Prostate gland (tissue), 1 donor: ENCODE measurements around the gene DGKG.

Experiments
- POLR2A ChIP-seq: fragments of 450-650 bp; IDR thresholded peaks from one replicate; pipeline ENCODE4 v1.6.1; 2016; ENCODE audit warnings: antibody characterized with exemption, mild to moderate bottlenecking
- POLR2AphosphoS5 ChIP-seq: sonication (generic); formaldehyde crosslinking; IDR thresholded peaks from one replicate; pipeline ENCODE4 v1.6.1; 2017; ENCODE audit warnings: antibody characterized with exemption

DNA sequence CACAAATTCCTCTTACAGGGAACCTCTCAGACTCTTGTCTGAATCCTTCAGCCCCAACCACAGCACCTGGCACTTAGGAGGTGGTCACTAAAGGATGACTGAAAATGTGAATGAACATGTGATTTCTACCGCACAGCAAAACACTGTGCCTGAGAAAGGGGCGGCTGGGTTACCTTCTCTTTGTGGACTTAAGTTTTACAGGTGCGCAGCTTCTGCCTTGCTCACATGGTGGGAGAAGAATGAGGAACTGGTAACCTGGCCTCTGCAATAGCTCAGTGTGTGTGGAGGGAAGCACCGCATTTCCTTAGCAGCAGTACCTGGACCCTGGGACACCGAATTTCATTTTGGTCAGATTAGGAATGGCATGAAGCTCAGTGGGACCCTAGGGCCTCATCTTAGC lies 243.3 kb downstream of the DGKG start:
- no peak for TF ChIP-seq POLR2AphosphoS5
- TF ChIP-seq POLR2A: no peak
